NT2/D1 (cell line): ENCODE measurements around the gene NCOR1.

Source experiments
- DNase-seq: peaks from one replicate; pipeline ENCODE4 v3.0.0-alpha.2; 2011; ENCODE audit warnings: low read depth, low spot score
- H3K27me3 ChIP-seq: 2 replicates; pipeline ENCODE4 v1.6.0; 2011; ENCODE audit warnings: mild to moderate bottlenecking; ENCODE audit not compliant: insufficient read length, insufficient read depth
- H3K36me3 ChIP-seq: 2 replicates; pipeline ENCODE4 v1.6.1; 2011; ENCODE audit warnings: mild to moderate bottlenecking, low read length, mixed read lengths; ENCODE audit not compliant: insufficient read depth, insufficient read length
- H3K4me1 ChIP-seq: 2 replicates; pipeline ENCODE4 v1.5.1; 2011; ENCODE audit not compliant: insufficient read depth, insufficient read length
- H3K4me3 ChIP-seq: 2 replicates; pipeline ENCODE4 v1.5.1; 2011; ENCODE audit warnings: low read depth; ENCODE audit not compliant: insufficient read length
- H3K9ac ChIP-seq: 2 replicates; pipeline ENCODE4 v1.6.0; 2011; ENCODE audit warnings: low read depth; ENCODE audit not compliant: insufficient read length
- H3K9me3 ChIP-seq: 2 replicates; pipeline ENCODE4 v1.5.1; 2011; ENCODE audit warnings: mild to moderate bottlenecking, low read length; ENCODE audit not compliant: insufficient read depth
- SUZ12 ChIP-seq: IDR thresholded peaks from 2 replicates; pipeline ENCODE4 v1.6.1; 2011; ENCODE audit not compliant: insufficient read length, insufficient read depth; ENCODE audit errors: extremely low read depth
- YY1 ChIP-seq: IDR thresholded peaks from 2 replicates; pipeline ENCODE4 v1.6.1; 2011; ENCODE audit not compliant: insufficient read length, insufficient read depth
- ZNF274 ChIP-seq: IDR thresholded peaks from 2 replicates; pipeline ENCODE4 v1.6.1; 2011; ENCODE audit warnings: mild to moderate bottlenecking, low read depth, low read length

Gene NCOR1

GRCh38 chr17:16140854-16141253 lies 74.5 kb downstream of the NCOR1 start:
- no peak for DNase-seq
- Histone ChIP-seq H3K9ac (no peak overlapping the region), H3K4me3 (no peak overlapping the region), H3K9me3 (no peaks in the 10 kb centered on the region), H3K27me3 (no peaks in the 10 kb centered on the region), H3K36me3 (peaks cover 50% of the 10 kb centered on the region), H3K4me1 (no peaks in the 10 kb centered on the region)
- TF ChIP-seq YY1 = no peak
- TF ChIP-seq ZNF274 = no peak
- TF ChIP-seq SUZ12 = no peak

GRCh38 chr17:16135461-16135860 lies 79.9 kb downstream of the NCOR1 start:
- no peaks in the 10 kb centered on the region for H3K4me1 ChIP-seq
- TF ChIP-seq SUZ12 (no peak), ZNF274 (no peak), YY1 (no peak)
- H3K9ac ChIP-seq = no peak overlapping the region
- H3K4me3 ChIP-seq = no peak overlapping the region
- H3K9me3 ChIP-seq = no peaks in the 10 kb centered on the region
- H3K27me3 ChIP-seq = no peaks in the 10 kb centered on the region
- H3K36me3 ChIP-seq = peaks cover 54% of the 10 kb centered on the region
- no peak for DNase-seq

- H3K27me3 ChIP-seq = no peaks in the 10 kb centered on the region
- no peaks in the 10 kb centered on the region for H3K9me3 ChIP-seq
- DNase-seq = no peak
- H3K4me1 ChIP-seq = no peaks in the 10 kb centered on the region
- H3K36me3 ChIP-seq = peaks cover 48% of the 10 kb centered on the region
- TF ChIP-seq SUZ12 = no peak
- TF ChIP-seq YY1 = no peak
- no peak for TF ChIP-seq ZNF274
- H3K4me3 ChIP-seq = no peak overlapping the region
- H3K9ac ChIP-seq = no peak overlapping the region
Measured at GRCh38 chr17:16131593-16131992, 83.7 kb downstream of the NCOR1 start.

- H3K36me3 ChIP-seq = peaks cover 46% of the 10 kb centered on the region
- H3K4me3 ChIP-seq = no peak overlapping the region
- H3K9ac ChIP-seq = no peak overlapping the region
- no peak for DNase-seq
- no peaks in the 10 kb centered on the region for H3K9me3 ChIP-seq
- H3K4me1 ChIP-seq = no peaks in the 10 kb centered on the region
- TF ChIP-seq SUZ12 (no peak), YY1 (no peak)
- H3K27me3 ChIP-seq = no peaks in the 10 kb centered on the region
Measured at GRCh38 chr17:16129441-16130205, 85.7 kb downstream of the NCOR1 start.

GRCh38 chr17:16123531-16123930 lies 91.8 kb downstream of the NCOR1 start:
- no peaks in the 10 kb centered on the region for H3K9me3 ChIP-seq
- peaks cover 48% of the 10 kb centered on the region for H3K36me3 ChIP-seq
- TF ChIP-seq YY1 (no peak), ZNF274 (no peak), SUZ12 (no peak)
- H3K27me3 ChIP-seq = no peaks in the 10 kb centered on the region
- H3K9ac ChIP-seq = no peak overlapping the region
- no peak overlapping the region for H3K4me3 ChIP-seq
- no peaks in the 10 kb centered on the region for H3K4me1 ChIP-seq
- no peak for DNase-seq

- no peak for DNase-seq
- H3K4me3 ChIP-seq = no peak overlapping the region
- peaks cover 46% of the 10 kb centered on the region for H3K36me3 ChIP-seq
- no peaks in the 10 kb centered on the region for H3K4me1 ChIP-seq
- H3K9me3 ChIP-seq = no peaks in the 10 kb centered on the region
- H3K9ac ChIP-seq = no peak overlapping the region
- TF ChIP-seq SUZ12 (no peak), YY1 (no peak), ZNF274 (no peak)
- no peaks in the 10 kb centered on the region for H3K27me3 ChIP-seq
Measured at GRCh38 chr17:16122697-16123434, 92.5 kb downstream of the NCOR1 start.

- peaks cover 53% of the 10 kb centered on the region for H3K36me3 ChIP-seq
- no peaks in the 10 kb centered on the region for H3K27me3 ChIP-seq
- no peak overlapping the region for H3K4me3 ChIP-seq
- TF ChIP-seq SUZ12 = no peak
- no peak for TF ChIP-seq YY1
- no peak for TF ChIP-seq ZNF274
- DNase-seq = no peak
- no peaks in the 10 kb centered on the region for H3K4me1 ChIP-seq
- H3K9me3 ChIP-seq = no peaks in the 10 kb centered on the region
- no peak overlapping the region for H3K9ac ChIP-seq
Measured at GRCh38 chr17:16121915-16122314, 93.4 kb downstream of the NCOR1 start.
